ENCODE results near the gene HDAC9. TPM values are rescaled to one million over a fixed set of nuclear protein-coding genes. Genes with fewer than 3 reads are reported as not detected.

Gene HDAC9
- polyA plus RNA-seq, 2 of the 4 experiments (the other 2 are of a cell fraction), result 0.05 to 0.26 TPM

DNA sequence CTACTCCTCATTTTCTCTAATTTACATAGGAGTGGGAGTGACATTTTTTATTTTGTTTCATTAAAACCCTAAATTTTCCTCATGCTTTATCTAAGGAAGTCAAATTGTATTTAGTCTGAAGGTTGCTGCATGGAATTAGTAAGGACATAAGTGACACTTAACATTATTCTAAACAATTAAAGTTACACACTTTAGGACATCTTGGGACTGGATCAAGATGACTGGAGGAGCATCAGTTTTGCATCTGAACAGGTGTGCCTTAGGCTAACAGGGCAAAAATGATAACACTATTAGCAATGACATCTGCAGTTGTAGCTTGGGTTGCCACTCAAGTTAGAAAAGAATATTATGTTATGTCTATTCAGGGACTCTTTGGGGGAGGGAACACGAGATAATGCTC is 199.4 kb downstream of the HDAC9 start:
- Histone ChIP-seq H3K9me3 (no peaks in the 10 kb centered on the region), H3K4me1 (no peaks in the 10 kb centered on the region), H3K4me2 (no peak overlapping the region), H3K27ac (no peak overlapping the region), H3K4me3 (no peak overlapping the region)
- ChIA-PET CTCF (no interaction called here), POLR2A (no interaction called here)
- DNase-seq (ENCODE audit: low read depth in 1 of 2, low spot score in 1 of 2), result no peak
- WGBS (ENCODE audit: missing lambda C conversion rate), result 3% methylated on average over 1 of the region's 1 CpG
- TF ChIP-seq TFCP2L1 (CRISPR knock-in tag; IDR thresholded peaks at IDR 0.05) (no peak), REST (IDR thresholded peaks at IDR 0.05) (no peak), RNF2 (IDR thresholded peaks at IDR 0.05; ENCODE audit: borderline replicate concordance, low read depth) (no peak), EP300 (IDR thresholded peaks at IDR 0.05) (no peak), HOXB5 (CRISPR knock-in tag; IDR thresholded peaks at IDR 0.05) (no peak), JUN (IDR thresholded peaks at IDR 0.05) (no peak), NR3C1 (IDR thresholded peaks at IDR 0.05) (no peak), SMC3 (IDR thresholded peaks at IDR 0.05) (no peak)
- TF ChIP-seq, protein P1, sequence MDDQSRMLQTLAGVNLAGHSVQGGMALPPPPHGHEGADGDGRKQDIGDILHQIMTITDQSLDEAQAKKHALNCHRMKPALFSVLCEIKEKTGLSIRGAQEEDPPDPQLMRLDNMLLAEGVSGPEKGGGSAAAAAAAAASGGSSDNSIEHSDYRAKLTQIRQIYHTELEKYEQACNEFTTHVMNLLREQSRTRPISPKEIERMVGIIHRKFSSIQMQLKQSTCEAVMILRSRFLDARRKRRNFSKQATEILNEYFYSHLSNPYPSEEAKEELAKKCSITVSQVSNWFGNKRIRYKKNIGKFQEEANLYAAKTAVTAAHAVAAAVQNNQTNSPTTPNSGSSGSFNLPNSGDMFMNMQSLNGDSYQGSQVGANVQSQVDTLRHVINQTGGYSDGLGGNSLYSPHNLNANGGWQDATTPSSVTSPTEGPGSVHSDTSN (IDR thresholded peaks at IDR 0.05), result no peak
- TF ChIP-seq, protein P2, sequence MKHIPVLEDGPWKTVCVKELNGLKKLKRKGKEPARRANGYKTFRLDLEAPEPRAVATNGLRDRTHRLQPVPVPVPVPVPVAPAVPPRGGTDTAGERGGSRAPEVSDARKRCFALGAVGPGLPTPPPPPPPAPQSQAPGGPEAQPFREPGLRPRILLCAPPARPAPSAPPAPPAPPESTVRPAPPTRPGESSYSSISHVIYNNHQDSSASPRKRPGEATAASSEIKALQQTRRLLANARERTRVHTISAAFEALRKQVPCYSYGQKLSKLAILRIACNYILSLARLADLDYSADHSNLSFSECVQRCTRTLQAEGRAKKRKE (CRISPR knock-in tag; IDR thresholded peaks at IDR 0.05; ENCODE audit: low read depth), result no peak
- no peak for ATAC-seq
- no peak for FAIRE-seq

DNA sequence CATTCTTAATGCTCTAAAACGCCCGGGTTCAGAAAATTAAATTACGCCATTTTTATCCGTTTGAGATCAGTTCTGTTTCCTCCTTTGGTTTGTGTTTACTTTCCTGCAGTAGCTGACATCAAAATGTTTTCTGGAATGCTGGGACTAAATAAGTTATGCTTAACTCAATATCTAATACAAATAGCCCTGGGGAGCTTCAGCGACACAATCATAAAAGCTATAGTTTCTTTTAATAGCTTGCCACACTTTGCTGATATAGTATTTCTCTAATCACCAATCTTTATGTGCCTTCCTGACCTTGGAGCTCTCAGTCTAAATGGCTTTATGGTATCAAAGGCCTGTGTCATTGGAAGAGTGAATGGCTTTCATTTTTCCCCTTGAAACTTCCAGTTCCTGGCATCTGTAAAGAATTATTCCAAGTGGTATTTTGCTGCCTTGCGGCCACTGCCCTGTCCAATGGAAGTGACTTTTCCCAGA is 202.7 kb downstream of the HDAC9 start:
- FAIRE-seq (no peak), DNase-seq (ENCODE audit: low read depth in 1 of 2, low spot score in 1 of 2) (no peak), ATAC-seq (no peak)
- Histone ChIP-seq H3K9me3 (no peaks in the 10 kb centered on the region), H3K4me2 (no peak overlapping the region), H3K4me1 (no peaks in the 10 kb centered on the region), H3K27ac (no peak overlapping the region), H3K4me3 (no peak overlapping the region)
- WGBS (ENCODE audit: missing lambda C conversion rate), result 55% methylated on average over 6 of the region's 6 CpGs
- ChIA-PET CTCF (no interaction called here), POLR2A (no interaction called here)
- no peak for TF ChIP-seq REST (IDR thresholded peaks at IDR 0.05)
- no peak for TF ChIP-seq ELK1 (IDR thresholded peaks at IDR 0.05; ENCODE audit: low read depth, low read length)
- no peak for TF ChIP-seq CHD2 (IDR thresholded peaks at IDR 0.05; ENCODE audit: low read length, partially characterized antibody)
- TF ChIP-seq CBX2 (IDR thresholded peaks at IDR 0.05; ENCODE audit: borderline replicate concordance, low read depth), result no peak
- no peak for TF ChIP-seq GATA3 (IDR thresholded peaks at IDR 0.05; ENCODE audit: borderline replicate concordance)
- TF ChIP-seq CEBPB (IDR thresholded peaks at IDR 0.05), result no peak
- no peak for TF ChIP-seq E2F6 (IDR thresholded peaks at IDR 0.05; ENCODE audit: borderline replicate concordance, low read depth)
- no peak for TF ChIP-seq HOXA7 (CRISPR knock-in tag; IDR thresholded peaks at IDR 0.05)
- no peak for TF ChIP-seq JUNB (IDR thresholded peaks at IDR 0.05)
- no peak for TF ChIP-seq POLR2A (IDR thresholded peaks at IDR 0.05; ENCODE audit: low read length)
- no peak for TF ChIP-seq BHLHE40 (IDR thresholded peaks at IDR 0.05; ENCODE audit: low read depth, low read length)
- no peak for TF ChIP-seq TP53 (CRISPR knock-in tag; IDR thresholded peaks at IDR 0.05)
- no peak for TF ChIP-seq EHMT2 (IDR thresholded peaks at IDR 0.05; ENCODE audit: low read depth)
- TF ChIP-seq EHF (CRISPR knock-in tag; IDR thresholded peaks at IDR 0.05), result no peak
- TF ChIP-seq, protein P1 (IDR thresholded peaks at IDR 0.05), result no peak
- TF ChIP-seq PHF8 (IDR thresholded peaks at IDR 0.05; ENCODE audit: borderline replicate concordance, low read depth), result no peak
- TF ChIP-seq NFE2L2 (conservative IDR thresholded peaks at IDR 0.05; ENCODE audit: low read length), result no peak
- TF ChIP-seq ESRRA (IDR thresholded peaks at IDR 0.05; ENCODE audit: borderline replicate concordance, low read length), result no peak
- no peak for TF ChIP-seq SREBF2 (IDR thresholded peaks at IDR 0.05)
